ENCODE results near the gene WDR86.
A peak's percentile ranks its signal among the peaks of the same experiment; 100 is the strongest.

WDR86 gene

GRCh38 chr7:151423226-151423625 lies 13.4 kb upstream of the WDR86 start:
- H3K18ac ChIP-seq (ENCODE audit: low read depth in 1 of 2, low read length in 2 of 2), result no peak overlapping the region
- no peaks in the 10 kb centered on the region for H3K27me3 ChIP-seq (ENCODE audit: control insufficient read depth in 1 of 2, insufficient read depth in 1 of 2, low read length in 2 of 2)
- H2AK5ac ChIP-seq (ENCODE audit: low read length, severe bottlenecking), result no peak overlapping the region
- no peaks in the 10 kb centered on the region for H3K36me3 ChIP-seq (ENCODE audit: control insufficient read depth in 1 of 2, insufficient read depth in 2 of 2, low read depth in 1 of 2, low read length in 2 of 2)
- H3K4me2 ChIP-seq (ENCODE audit: low read length, poor library complexity, severe bottlenecking), result no peak overlapping the region
- peaks cover 17% of the 10 kb centered on the region for H3K4me1 ChIP-seq (ENCODE audit: control insufficient read depth, insufficient read depth, low read depth, low read length)
- no peak overlapping the region for H2BK120ac ChIP-seq (ENCODE audit: low read depth, low read length)
- H3K4me3 ChIP-seq (ENCODE audit: insufficient read depth in 1 of 2, low read depth in 1 of 2, low read length in 2 of 2), result no peak overlapping the region
- H3K14ac ChIP-seq (ENCODE audit: low read length in 2 of 2), result no peak overlapping the region
- H2BK15ac ChIP-seq (ENCODE audit: low read depth, poor library complexity, severe bottlenecking), result no peak overlapping the region
- peaks cover 27% of the 10 kb centered on the region for H3K9me3 ChIP-seq (ENCODE audit: control insufficient read depth, low read length)
- DNase-seq, result no peak
- H3K79me1 ChIP-seq (replicated peaks; ENCODE audit: low read length, poor library complexity, severe bottlenecking), result no peaks in the 10 kb centered on the region
- no peak overlapping the region for H4K8ac ChIP-seq (ENCODE audit: low read length)
- H2BK5ac ChIP-seq (ENCODE audit: low read depth, low read length, poor library complexity, severe bottlenecking), result no peak overlapping the region
- H3K9ac ChIP-seq (ENCODE audit: low read length), result no peak overlapping the region
- no peak overlapping the region for H3K4ac ChIP-seq (ENCODE audit: low read depth in 1 of 2, low read length in 2 of 2)
- H2BK12ac ChIP-seq (ENCODE audit: low read length in 2 of 2), result no peak overlapping the region
- 85% methylated on average over 7 of the region's 7 CpGs for WGBS
- H3K27ac ChIP-seq (ENCODE audit: low read length, poor library complexity, severe bottlenecking), result no peak overlapping the region
- H2AFZ ChIP-seq (ENCODE audit: low read depth, low read length), result no peak overlapping the region
- no peak overlapping the region for H3K23ac ChIP-seq (ENCODE audit: low read length in 2 of 2)
- H4K91ac ChIP-seq (ENCODE audit: low read length), result no peak overlapping the region

- Histone ChIP-seq H2AK5ac (ENCODE audit: low read length, severe bottlenecking) (no peak overlapping the region), H3K4me1 (ENCODE audit: control insufficient read depth, insufficient read depth, low read depth, low read length) (peaks cover 10% of the 10 kb centered on the region), H3K23ac (ENCODE audit: low read length in 2 of 2) (no peak overlapping the region), H3K9me3 (ENCODE audit: control insufficient read depth, low read length) (peaks cover 27% of the 10 kb centered on the region), H3K9ac (ENCODE audit: low read length) (no peak overlapping the region), H3K4me3 (ENCODE audit: insufficient read depth in 1 of 2, low read depth in 1 of 2, low read length in 2 of 2) (no peak overlapping the region), H4K91ac (ENCODE audit: low read length) (no peak overlapping the region), H3K27me3 (ENCODE audit: control insufficient read depth in 1 of 2, insufficient read depth in 1 of 2, low read length in 2 of 2) (peaks cover 0 to under 1% of the 10 kb centered on the region in 2 experiments), H3K4me2 (ENCODE audit: low read length, poor library complexity, severe bottlenecking) (no peak overlapping the region), H3K18ac (ENCODE audit: low read depth in 1 of 2, low read length in 2 of 2) (no peak overlapping the region), H3K27ac (ENCODE audit: low read length, poor library complexity, severe bottlenecking) (no peak overlapping the region), H2AFZ (ENCODE audit: low read depth, low read length) (no peak overlapping the region), H2BK15ac (ENCODE audit: low read depth, poor library complexity, severe bottlenecking) (no peak overlapping the region), H4K8ac (ENCODE audit: low read length) (no peak overlapping the region), H2BK5ac (ENCODE audit: low read depth, low read length, poor library complexity, severe bottlenecking) (no peak overlapping the region), H3K79me1 (replicated peaks; ENCODE audit: low read length, poor library complexity, severe bottlenecking) (no peaks in the 10 kb centered on the region), H3K36me3 (ENCODE audit: control insufficient read depth in 1 of 2, insufficient read depth in 2 of 2, low read depth in 1 of 2, low read length in 2 of 2) (no peaks in the 10 kb centered on the region), H3K14ac (ENCODE audit: low read length in 2 of 2) (no peak overlapping the region), H2BK12ac (ENCODE audit: low read length in 2 of 2) (no peak overlapping the region), H3K4ac (ENCODE audit: low read depth in 1 of 2, low read length in 2 of 2) (no peak overlapping the region), H2BK120ac (ENCODE audit: low read depth, low read length) (no peak overlapping the region)
- DNase-seq, result no peak
- 65% methylated on average over 3 of the region's 5 CpGs for WGBS
These were observed 12.4 kb upstream of the WDR86 start for GRCh38 chr7:151422212-151422611.

- Histone ChIP-seq H3K9me3 (ENCODE audit: control insufficient read depth, low read length) (peaks cover 27% of the 10 kb centered on the region), H3K36me3 (ENCODE audit: control insufficient read depth in 1 of 2, insufficient read depth in 2 of 2, low read depth in 1 of 2, low read length in 2 of 2) (no peaks in the 10 kb centered on the region), H3K9ac (ENCODE audit: low read length) (no peak overlapping the region), H3K23ac (ENCODE audit: low read length in 2 of 2) (no peak overlapping the region), H3K4ac (ENCODE audit: low read depth in 1 of 2, low read length in 2 of 2) (no peak overlapping the region), H2BK120ac (ENCODE audit: low read depth, low read length) (no peak overlapping the region), H2BK12ac (ENCODE audit: low read length in 2 of 2) (no peak overlapping the region), H2BK5ac (ENCODE audit: low read depth, low read length, poor library complexity, severe bottlenecking) (no peak overlapping the region), H2AK5ac (ENCODE audit: low read length, severe bottlenecking) (no peak overlapping the region), H3K27me3 (ENCODE audit: control insufficient read depth in 1 of 2, insufficient read depth in 1 of 2, low read length in 2 of 2) (peaks cover 0 to 20% of the 10 kb centered on the region in 2 experiments), H3K4me3 (ENCODE audit: insufficient read depth in 1 of 2, low read depth in 1 of 2, low read length in 2 of 2) (no peak overlapping the region), H4K91ac (ENCODE audit: low read length) (no peak overlapping the region), H2BK15ac (ENCODE audit: low read depth, poor library complexity, severe bottlenecking) (no peak overlapping the region), H2AFZ (ENCODE audit: low read depth, low read length) (no peak overlapping the region), H3K18ac (ENCODE audit: low read depth in 1 of 2, low read length in 2 of 2) (no peak overlapping the region), H3K14ac (ENCODE audit: low read length in 2 of 2) (no peak overlapping the region), H3K4me2 (ENCODE audit: low read length, poor library complexity, severe bottlenecking) (no peak overlapping the region), H3K4me1 (ENCODE audit: control insufficient read depth, insufficient read depth, low read depth, low read length) (peaks cover 2% of the 10 kb centered on the region), H3K79me1 (replicated peaks; ENCODE audit: low read length, poor library complexity, severe bottlenecking) (no peaks in the 10 kb centered on the region), H4K8ac (ENCODE audit: low read length) (no peak overlapping the region), H3K27ac (ENCODE audit: low read length, poor library complexity, severe bottlenecking) (no peak overlapping the region)
- no peak for DNase-seq
- 97% methylated on average over 3 of the region's 5 CpGs for WGBS
These were observed 10.3 kb upstream of the WDR86 start for GRCh38 chr7:151420144-151420543.

GRCh38 chr7:151416941-151417315 lies 7.1 kb upstream of the WDR86 start:
- H2BK5ac ChIP-seq (ENCODE audit: low read depth, low read length, poor library complexity, severe bottlenecking), result no peak overlapping the region
- H2BK12ac ChIP-seq (ENCODE audit: low read length in 2 of 2), result no peak overlapping the region
- peak overlapping the region in 1 of 2 experiments; percentile 6 for H3K18ac ChIP-seq (ENCODE audit: low read depth in 1 of 2, low read length in 2 of 2)
- peaks cover 16% of the 10 kb centered on the region for H3K9me3 ChIP-seq (ENCODE audit: control insufficient read depth, low read length)
- H3K9ac ChIP-seq (ENCODE audit: low read length), result no peak overlapping the region
- no peak overlapping the region for H4K8ac ChIP-seq (ENCODE audit: low read length)
- peak overlapping the region in 1 of 2 experiments; percentile 53 for H3K23ac ChIP-seq (ENCODE audit: low read length in 2 of 2)
- DNase-seq, result peak; percentile 41
- 43% methylated on average over 11 of the region's 11 CpGs for WGBS
- no peaks in the 10 kb centered on the region for H3K36me3 ChIP-seq (ENCODE audit: control insufficient read depth in 1 of 2, insufficient read depth in 2 of 2, low read depth in 1 of 2, low read length in 2 of 2)
- no peaks in the 10 kb centered on the region for H3K79me1 ChIP-seq (replicated peaks; ENCODE audit: low read length, poor library complexity, severe bottlenecking)
- no peak overlapping the region for H2AFZ ChIP-seq (ENCODE audit: low read depth, low read length)
- no peak overlapping the region for H4K91ac ChIP-seq (ENCODE audit: low read length)
- no peak overlapping the region for H3K4me3 ChIP-seq (ENCODE audit: insufficient read depth in 1 of 2, low read depth in 1 of 2, low read length in 2 of 2)
- H3K4me2 ChIP-seq (ENCODE audit: low read length, poor library complexity, severe bottlenecking), result no peak overlapping the region
- no peak overlapping the region for H2BK120ac ChIP-seq (ENCODE audit: low read depth, low read length)
- peaks cover 14 to 36% of the 10 kb centered on the region in 2 experiments for H3K27me3 ChIP-seq (ENCODE audit: control insufficient read depth in 1 of 2, insufficient read depth in 1 of 2, low read length in 2 of 2)
- H2AK5ac ChIP-seq (ENCODE audit: low read length, severe bottlenecking), result no peak overlapping the region
- no peak overlapping the region for H2BK15ac ChIP-seq (ENCODE audit: low read depth, poor library complexity, severe bottlenecking)
- no peak overlapping the region for H3K27ac ChIP-seq (ENCODE audit: low read length, poor library complexity, severe bottlenecking)
- H3K4me1 ChIP-seq (ENCODE audit: control insufficient read depth, insufficient read depth, low read depth, low read length), result no peaks in the 10 kb centered on the region
- H3K4ac ChIP-seq (ENCODE audit: low read depth in 1 of 2, low read length in 2 of 2), result no peak overlapping the region
- H3K14ac ChIP-seq (ENCODE audit: low read length in 2 of 2), result no peak overlapping the region

Measured in mesenchymal stem cell (in vitro differentiated cells and primary cell).